NAMALWA (cell line): ENCODE measurements around the gene CCDC97.
A peak's percentile ranks its signal among the peaks of the same experiment; 100 is the strongest.
"Not testable (repeated sequence)": the region's sequence is repeated elsewhere in the genome, so short reads cannot be mapped to it uniquely, and the experiment has no call there.

Source experiments
- DNase-seq: peaks from one replicate; pipeline ENCODE4 v3.0.0-alpha.2; 2015; ENCODE audit warnings: low spot score

CCDC97 gene

GRCh38 chr19:41364524-41365391 lies 54.8 kb downstream of the CCDC97 start:
- no peak for DNase-seq

- peak; percentile 67 for DNase-seq
These were observed 56.1 kb downstream of the CCDC97 start for GRCh38 chr19:41366089-41366488.

GRCh38 chr19:41367848-41368301 lies 57.9 kb downstream of the CCDC97 start:
- no peak for DNase-seq

- DNase-seq, result no peak
These were observed 59.8 kb downstream of the CCDC97 start for GRCh38 chr19:41369769-41370168.

GRCh38 chr19:41371119-41371518 lies 61.1 kb downstream of the CCDC97 start:
- not testable (repeated sequence) for DNase-seq

- DNase-seq, result no peak
These were observed 61.6 kb downstream of the CCDC97 start for GRCh38 chr19:41371541-41371940.

GRCh38 chr19:41372501-41372900 lies 62.5 kb downstream of the CCDC97 start:
- no peak for DNase-seq

- no peak for DNase-seq
These were observed 64.0 kb downstream of the CCDC97 start for GRCh38 chr19:41373993-41374392.
